Measurements from ENCODE around the gene DEPDC4.
"Not testable (repeated sequence)": the region's sequence is repeated elsewhere in the genome, so short reads cannot be mapped to it uniquely, and the experiment has no call there.

DEPDC4 gene

GRCh38 chr12:100266835-100267602 lies at the start of gene DEPDC4, which contains the start of gene SCYL2:
TSS of gene DEPDC4 (minus strand) at chr12:100267079. CDS start at chr12:100267076, 3 bp downstream.
TSS of gene SCYL2 (plus strand) at chr12:100267177. CDS start at chr12:100282971, 15,794 bp downstream.
- peak; percentile 91 for DNase-seq

- no peak for DNase-seq
Observed at GRCh38 chr12:100311317-100311716, 44.4 kb upstream of the DEPDC4 start.

- not testable (repeated sequence) for DNase-seq
Observed at GRCh38 chr12:100308138-100308537, 41.3 kb upstream of the DEPDC4 start.

GRCh38 chr12:100304334-100304733 lies 37.5 kb upstream of the DEPDC4 start:
- not testable (repeated sequence) for DNase-seq

- DNase-seq, result no peak
Observed at GRCh38 chr12:100303831-100304230, 37.0 kb upstream of the DEPDC4 start.

GRCh38 chr12:100302081-100302480 lies 35.2 kb upstream of the DEPDC4 start:
- no peak for DNase-seq

- no peak for DNase-seq
Observed at GRCh38 chr12:100295764-100296555, 29.1 kb upstream of the DEPDC4 start.

GRCh38 chr12:100294366-100294765 lies 27.5 kb upstream of the DEPDC4 start:
- DNase-seq, result not testable (repeated sequence)

GRCh38 chr12:100293017-100293416 lies 26.1 kb upstream of the DEPDC4 start:
- DNase-seq, result no peak

GRCh38 chr12:100290016-100290415 lies 23.1 kb upstream of the DEPDC4 start:
- no peak for DNase-seq

GRCh38 chr12:100289038-100289437 lies 22.2 kb upstream of the DEPDC4 start:
- DNase-seq, result no peak

- not testable (repeated sequence) for DNase-seq
Observed at GRCh38 chr12:100284556-100284955, 17.7 kb upstream of the DEPDC4 start.

- DNase-seq, result no peak
Observed at GRCh38 chr12:100279607-100280244, 12.8 kb upstream of the DEPDC4 start.

GRCh38 chr12:100279159-100279558 lies 12.3 kb upstream of the DEPDC4 start:
- DNase-seq, result no peak

GRCh38 chr12:100274291-100274690 lies 7.4 kb upstream of the DEPDC4 start:
- no peak for DNase-seq

- no peak for DNase-seq
Observed at GRCh38 chr12:100273782-100274181, 6.9 kb upstream of the DEPDC4 start.

GRCh38 chr12:100268835-100269564 lies 2.1 kb upstream of the DEPDC4 start:
- DNase-seq, result no peak

GRCh38 chr12:100267603-100268281 lies 863 bp upstream of the DEPDC4 start:
- peak; percentile 48 for DNase-seq

- DNase-seq, result no peak
Observed at GRCh38 chr12:100266585-100266834, 369 bp downstream of the DEPDC4 start.

GRCh38 chr12:100265732-100266584 lies 921 bp downstream of the DEPDC4 start:
- no peak for DNase-seq

- not testable (repeated sequence) for DNase-seq
Observed at GRCh38 chr12:100265107-100265506, 1.8 kb downstream of the DEPDC4 start.

All from DMS79 (cell line).